GM21515 (cell line): ENCODE data around the gene PRRG3.
"Not testable (repeated sequence)": the region's sequence is repeated elsewhere in the genome, so short reads cannot be mapped to it uniquely, and the experiment has no call there.

Source experiments
- ATAC-seq: cut with Tn5 transposase; IDR thresholded peaks from one replicate; pipeline ENCODE4 v1.9.1; 2021; ENCODE audit not compliant: unreplicated experiment

Gene PRRG3

GRCh38 chrX:151694661-151695582 lies at the start of gene PRRG3:
PRRG3 (plus strand) TSS chrX:151695458; CDS start chrX:151698815, 3,357 bp downstream.
- no peak for ATAC-seq

- no peak for ATAC-seq
Measured at GRCh38 chrX:151675121-151675746, 20.0 kb upstream of the PRRG3 start.

- ATAC-seq: no peak
Measured at GRCh38 chrX:151676196-151676595, 19.1 kb upstream of the PRRG3 start.

GRCh38 chrX:151679798-151680402 lies 15.4 kb upstream of the PRRG3 start:
- no peak for ATAC-seq

GRCh38 chrX:151680805-151681204 lies 14.5 kb upstream of the PRRG3 start:
- no peak for ATAC-seq

GRCh38 chrX:151687635-151688034 lies 7.6 kb upstream of the PRRG3 start:
- ATAC-seq: no peak

- no peak for ATAC-seq
Measured at GRCh38 chrX:151688695-151689094, 6.6 kb upstream of the PRRG3 start.

- ATAC-seq: no peak
Measured at GRCh38 chrX:151692825-151693224, 2.4 kb upstream of the PRRG3 start.

- ATAC-seq: no peak
Measured at GRCh38 chrX:151694121-151694520, 1.1 kb upstream of the PRRG3 start.

GRCh38 chrX:151695583-151696340 lies 504 bp downstream of the PRRG3 start:
- ATAC-seq: no peak

- ATAC-seq: not testable (repeated sequence)
Measured at GRCh38 chrX:151697082-151697481, 1.8 kb downstream of the PRRG3 start.

GRCh38 chrX:151697522-151697921 lies 2.3 kb downstream of the PRRG3 start:
- ATAC-seq: no peak

GRCh38 chrX:151698485-151698884 lies 3.2 kb downstream of the PRRG3 start:
- no peak for ATAC-seq

GRCh38 chrX:151699746-151700145 lies 4.5 kb downstream of the PRRG3 start:
- ATAC-seq: no peak

GRCh38 chrX:151700581-151700980 lies 5.3 kb downstream of the PRRG3 start:
- no peak for ATAC-seq

- ATAC-seq: no peak
Measured at GRCh38 chrX:151701071-151701470, 5.8 kb downstream of the PRRG3 start.

- no peak for ATAC-seq
Measured at GRCh38 chrX:151701531-151701930, 6.3 kb downstream of the PRRG3 start.

GRCh38 chrX:151702026-151702714 lies 6.9 kb downstream of the PRRG3 start:
- ATAC-seq: no peak

- no peak for ATAC-seq
Measured at GRCh38 chrX:151702741-151703340, 7.6 kb downstream of the PRRG3 start.

GRCh38 chrX:151703487-151703886 lies 8.2 kb downstream of the PRRG3 start:
- ATAC-seq: no peak
